GM12878 (cell line): ENCODE measurements around the gene TMUB2. TPM values are rescaled to one million over a fixed set of nuclear protein-coding genes. Genes with fewer than 3 reads are reported as not detected.

Source experiments
- CHD4 ChIP-seq: fragments of 200-600 bp; sonication (generic); IDR thresholded peaks from 2 replicates; pipeline ENCODE4 v1.6.1; 2016; ENCODE audit warnings: mild to moderate bottlenecking
- CUX1 ChIP-seq: IDR thresholded peaks from 2 replicates; pipeline ENCODE4 v1.6.1; 2012; ENCODE audit warnings: improper control_type of control experiment, low read depth, low read length; ENCODE audit not compliant: insufficient replicate concordance
- EED ChIP-seq: sonication (generic); IDR thresholded peaks from 2 replicates; pipeline ENCODE4 v1.6.1; 2016; ENCODE audit warnings: antibody characterized with exemption, low read depth
- EZH2 ChIP-seq: IDR thresholded peaks from 2 replicates; pipeline ENCODE4 v1.6.1; 2012; ENCODE audit warnings: low read depth, mild to moderate bottlenecking, control low read depth, inconsistent platforms, low read length, borderline replicate concordance; ENCODE audit not compliant: control insufficient read depth
- FOS ChIP-seq: IDR thresholded peaks from 3 replicates; pipeline ENCODE4 v1.6.1; 2011; ENCODE audit warnings: borderline replicate concordance; ENCODE audit not compliant: insufficient read length; ENCODE audit errors: extremely low read depth
- IRF4 ChIP-seq: IDR thresholded peaks from 2 replicates; pipeline ENCODE4 v1.6.1; 2011; ENCODE audit warnings: low read depth, low read length
- JUNB ChIP-seq: IDR thresholded peaks from 2 replicates; pipeline ENCODE4 v1.6.1; 2016; ENCODE audit warnings: antibody characterized with exemption, mild to moderate bottlenecking
- JUND ChIP-seq: IDR thresholded peaks from 2 replicates; pipeline ENCODE4 v1.6.1; 2012; ENCODE audit warnings: low read depth, mild to moderate bottlenecking, low read length, improper control_type of control experiment, moderate library complexity
- RAD51 ChIP-seq: fragments of 450-650 bp; IDR thresholded peaks from 2 replicates; pipeline ENCODE4 v1.6.1; 2016; ENCODE audit warnings: moderate library complexity, mild to moderate bottlenecking, inconsistent platforms
- RELA ChIP-seq: fragments of 450-650 bp; IDR thresholded peaks from 2 replicates; pipeline ENCODE4 v1.8.0; 2014; ENCODE audit warnings: borderline replicate concordance; ENCODE audit not compliant: partially characterized antibody
- REST ChIP-seq: IDR thresholded peaks from 2 replicates; pipeline ENCODE4 v1.6.1; 2012; ENCODE audit warnings: mild to moderate bottlenecking, low read depth, low read length
- TAF1 ChIP-seq: IDR thresholded peaks from 2 replicates; pipeline ENCODE4 v1.6.1; 2011; ENCODE audit warnings: mild to moderate bottlenecking, low read depth, low read length, borderline replicate concordance
- TCF12 ChIP-seq: IDR thresholded peaks from 2 replicates; pipeline ENCODE4 v1.6.1; 2011; ENCODE audit warnings: low read depth, mild to moderate bottlenecking, low read length
- TCF3 ChIP-seq: IDR thresholded peaks from 2 replicates; pipeline ENCODE4 v1.6.1; 2012; ENCODE audit warnings: low read depth, mild to moderate bottlenecking, low read length, borderline replicate concordance; ENCODE audit not compliant: insufficient read depth
- YY1 ChIP-seq: IDR thresholded peaks from 2 replicates; pipeline ENCODE4 v1.6.1; 2011; ENCODE audit warnings: low read depth, mild to moderate bottlenecking, low read length
- ZNF24 ChIP-seq: fragments of 450-650 bp; IDR thresholded peaks from 2 replicates; pipeline ENCODE4 v1.6.1; 2017; ENCODE audit warnings: antibody characterized with exemption, mild to moderate bottlenecking
- ZNF384 ChIP-seq: IDR thresholded peaks from 2 replicates; pipeline ENCODE4 v1.6.1; 2012; ENCODE audit warnings: low read depth, mild to moderate bottlenecking, low read length, improper control_type of control experiment, borderline replicate concordance
- polyA plus RNA-seq, 11 experiments: library from polyadenylated mRNA; depleted of rRNA in 4 of 11; unstranded in 6 of 11; stranded (reverse) in 5 of 11; fragments of >200 nt; fragmentation: Nextera tagmentation in 4 of 11; fragmentation: Illumina TruSeq in 1 of 11; extraction: Ambion mirVana in 4 of 11; extraction: Trizol in 1 of 11; gene quantifications; 1 replicate in 1 of 11; 2 replicates in 10 of 11; pipeline versions ENCODE4 v1.2.1 to v1.2.3, GENCODE V29; 2011 to 2016; ENCODE audit warnings: inconsistent platforms in 2 of 11, missing spikeins in 2 of 11, low read depth in 1 of 11
- total RNA-seq, 4 experiments: library from RNA; depleted of rRNA in 3 of 4; stranded (reverse); fragments of >200 nt in 3 of 4; fragmentation: Illumina TruSeq in 1 of 4; extraction: Trizol in 1 of 4; gene quantifications; 2 replicates each; pipeline versions ENCODE4 v1.2.1 to v1.2.3, GENCODE V29; 2013 to 2021
- TF ChIP-seq, protein P1 (sequence below): IDR thresholded peaks from 2 replicates; pipeline ENCODE4 v1.6.1; 2011; ENCODE audit warnings: borderline replicate concordance, low read depth, mild to moderate bottlenecking, moderate library complexity, mixed read lengths, low read length; ENCODE audit not compliant: insufficient read depth; ENCODE audit errors: extremely low read length
- TF ChIP-seq, protein P2 (sequence below): fragments of 450-650 bp; IDR thresholded peaks from 2 replicates; pipeline ENCODE4 v1.6.1; 2016; ENCODE audit warnings: mild to moderate bottlenecking

The TMUB2 gene
- total and polyA plus RNA-seq, 10 of the 15 experiments (the other 5 are each of a cell fraction or from before 2014, with no cell fraction given): 4.3 to 34.0 (median 20.0) TPM

DNA sequence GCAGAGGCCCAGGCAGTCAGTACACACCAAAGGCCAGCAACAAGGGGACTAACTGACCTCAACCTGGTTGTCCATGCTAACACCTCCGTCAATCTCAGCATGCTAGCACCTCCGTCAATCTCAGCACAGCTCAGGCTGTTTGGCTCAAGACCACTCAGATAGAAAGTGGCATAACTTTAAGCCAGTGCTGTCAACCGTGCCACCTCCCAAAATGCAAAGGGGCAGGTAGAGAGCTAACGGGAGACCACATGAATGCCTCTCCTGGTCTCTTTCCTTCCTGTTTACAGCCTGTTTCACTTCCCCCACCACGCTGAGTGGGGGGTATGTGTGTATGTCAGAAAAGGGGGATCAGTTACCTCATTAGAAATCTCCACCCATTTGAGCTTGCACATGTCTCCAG is 29.4 kb downstream of the TMUB2 start (continued):
- TF ChIP-seq CUX1: no peak
- TF ChIP-seq IRF4: no peak
- peak; percentile 47; the same call in 1 of the 2 replicates for TF ChIP-seq EED
- TF ChIP-seq FOS: no peak
- no peak for TF ChIP-seq ZNF384
- no peak for TF ChIP-seq CHD4
- no peak for TF ChIP-seq ZNF24
- no peak for TF ChIP-seq TCF3
- no peak for TF ChIP-seq JUND
- TF ChIP-seq YY1: no peak
- no peak for TF ChIP-seq EZH2
- no peak for TF ChIP-seq REST
- peak; percentile 48 for TF ChIP-seq JUNB
- TF ChIP-seq, protein P1, sequence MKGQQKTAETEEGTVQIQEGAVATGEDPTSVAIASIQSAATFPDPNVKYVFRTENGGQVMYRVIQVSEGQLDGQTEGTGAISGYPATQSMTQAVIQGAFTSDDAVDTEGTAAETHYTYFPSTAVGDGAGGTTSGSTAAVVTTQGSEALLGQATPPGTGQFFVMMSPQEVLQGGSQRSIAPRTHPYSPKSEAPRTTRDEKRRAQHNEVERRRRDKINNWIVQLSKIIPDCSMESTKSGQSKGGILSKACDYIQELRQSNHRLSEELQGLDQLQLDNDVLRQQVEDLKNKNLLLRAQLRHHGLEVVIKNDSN: no peak
- no peak for TF ChIP-seq RAD51
- TF ChIP-seq, protein P2, sequence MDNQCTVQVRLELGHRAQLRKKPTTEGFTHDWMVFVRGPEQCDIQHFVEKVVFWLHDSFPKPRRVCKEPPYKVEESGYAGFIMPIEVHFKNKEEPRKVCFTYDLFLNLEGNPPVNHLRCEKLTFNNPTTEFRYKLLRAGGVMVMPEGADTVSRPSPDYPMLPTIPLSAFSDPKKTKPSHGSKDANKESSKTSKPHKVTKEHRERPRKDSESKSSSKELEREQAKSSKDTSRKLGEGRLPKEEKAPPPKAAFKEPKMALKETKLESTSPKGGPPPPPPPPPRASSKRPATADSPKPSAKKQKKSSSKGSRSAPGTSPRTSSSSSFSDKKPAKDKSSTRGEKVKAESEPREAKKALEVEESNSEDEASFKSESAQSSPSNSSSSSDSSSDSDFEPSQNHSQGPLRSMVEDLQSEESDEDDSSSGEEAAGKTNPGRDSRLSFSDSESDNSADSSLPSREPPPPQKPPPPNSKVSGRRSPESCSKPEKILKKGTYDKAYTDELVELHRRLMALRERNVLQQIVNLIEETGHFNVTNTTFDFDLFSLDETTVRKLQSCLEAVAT: no peak
- no peak for TF ChIP-seq TCF12
- TF ChIP-seq RELA: no peak
- TF ChIP-seq TAF1: no peak
